GM23338 (cell line): Measurements from ENCODE around the gene NFKB1.

Experiments
- JUNB ChIP-seq: IDR thresholded peaks from one replicate; pipeline ENCODE4 v1.6.1; 2016; ENCODE audit warnings: antibody characterized with exemption; ENCODE audit not compliant: unreplicated experiment
- POLR2AphosphoS5 ChIP-seq: IDR thresholded peaks from 2 replicates; pipeline ENCODE4 v1.6.1; 2016; ENCODE audit warnings: antibody characterized with exemption, low read depth

DNA sequence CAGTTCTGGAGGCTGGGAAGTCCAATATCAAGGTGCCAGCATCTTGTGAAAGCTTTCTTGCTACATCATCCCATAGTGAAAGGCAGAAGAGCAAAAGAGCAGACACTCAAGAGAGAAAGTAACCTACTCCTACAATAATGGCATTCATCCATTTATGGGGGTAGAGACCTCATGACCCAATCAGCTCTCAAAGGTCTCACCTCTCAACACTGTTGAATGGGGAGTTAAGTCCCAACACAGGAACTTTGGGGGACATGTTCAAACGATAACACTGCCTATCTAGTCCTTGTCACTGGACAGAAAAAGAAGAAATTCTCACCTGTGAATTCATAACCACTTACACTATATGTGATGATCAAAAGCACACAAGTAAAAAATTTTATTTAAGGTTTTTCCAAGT, 6.6 kb upstream of the NFKB1 start:
- TF ChIP-seq POLR2AphosphoS5: no peak
- TF ChIP-seq JUNB: no peak
